ENCODE results near the gene LCP1. TPM values are rescaled to one million over a fixed set of nuclear protein-coding genes. Genes with fewer than 3 reads are reported as not detected.

Gene LCP1
- polyA plus RNA-seq, 2 donors: 3.1 to 7.6 TPM

GRCh38 chr13:46113596-46113995 is 68.4 kb downstream of the LCP1 start:
- Histone ChIP-seq H3K27ac (ENCODE audit: low read depth in 2 of 2, low read length in 1 of 2) (no peak overlapping the region), H3K27me3 (ENCODE audit: control insufficient read depth in 1 of 2, insufficient read depth in 2 of 2, low read length in 2 of 2) (peaks cover 0 to 3% of the 10 kb centered on the region in 2 donors), H3K4me1 (ENCODE audit: control insufficient read depth in 2 of 2, insufficient read depth in 2 of 2, low read length in 1 of 2) (peaks cover 0 to 2% of the 10 kb centered on the region in 2 donors), H3K9me3 (ENCODE audit: control insufficient read depth in 2 of 2, insufficient read depth in 1 of 2, low read depth in 1 of 2, low read length in 1 of 2) (no peaks in the 10 kb centered on the region), H3K36me3 (ENCODE audit: control insufficient read depth in 2 of 2, insufficient read depth in 2 of 2, low read length in 1 of 2) (no peaks in the 10 kb centered on the region), H3K4me3 (ENCODE audit: low read depth in 1 of 2, low read length in 2 of 2) (no peak overlapping the region)
- 79 to 84% methylated on average over 2 of the region's 2 CpGs for WGBS, 2 donors

GRCh38 chr13:46111151-46111550 is 70.8 kb downstream of the LCP1 start:
- Histone ChIP-seq H3K9me3 (ENCODE audit: control insufficient read depth in 2 of 2, insufficient read depth in 1 of 2, low read depth in 1 of 2, low read length in 1 of 2) (no peaks in the 10 kb centered on the region), H3K4me3 (ENCODE audit: low read depth in 1 of 2, low read length in 2 of 2) (no peak overlapping the region), H3K27me3 (ENCODE audit: control insufficient read depth in 1 of 2, insufficient read depth in 2 of 2, low read length in 2 of 2) (peaks cover 0 to 3% of the 10 kb centered on the region in 2 donors), H3K27ac (ENCODE audit: low read depth in 2 of 2, low read length in 1 of 2) (no peak overlapping the region), H3K4me1 (ENCODE audit: control insufficient read depth in 2 of 2, insufficient read depth in 2 of 2, low read length in 1 of 2) (peaks cover 0 to 2% of the 10 kb centered on the region in 2 donors), H3K36me3 (ENCODE audit: control insufficient read depth in 2 of 2, insufficient read depth in 2 of 2, low read length in 1 of 2) (no peaks in the 10 kb centered on the region)

- no peak overlapping the region for H3K27ac ChIP-seq (ENCODE audit: low read depth in 2 of 2, low read length in 1 of 2)
- WGBS, 2 donors: 63 to 67% methylated on average over 4 of the region's 4 CpGs
- H3K4me1 ChIP-seq (ENCODE audit: control insufficient read depth in 2 of 2, insufficient read depth in 2 of 2, low read length in 1 of 2): peaks cover 0 to 2% of the 10 kb centered on the region in 2 donors
- H3K9me3 ChIP-seq (ENCODE audit: control insufficient read depth in 2 of 2, insufficient read depth in 1 of 2, low read depth in 1 of 2, low read length in 1 of 2): no peaks in the 10 kb centered on the region
- peaks cover 0 to 3% of the 10 kb centered on the region in 2 donors for H3K27me3 ChIP-seq (ENCODE audit: control insufficient read depth in 1 of 2, insufficient read depth in 2 of 2, low read length in 2 of 2)
- no peaks in the 10 kb centered on the region for H3K36me3 ChIP-seq (ENCODE audit: control insufficient read depth in 2 of 2, insufficient read depth in 2 of 2, low read length in 1 of 2)
- H3K4me3 ChIP-seq (ENCODE audit: low read depth in 1 of 2, low read length in 2 of 2): no peak overlapping the region
Observed at GRCh38 chr13:46109451-46109850, 72.5 kb downstream of the LCP1 start.

- H3K4me3 ChIP-seq (ENCODE audit: low read depth in 1 of 2, low read length in 2 of 2): no peak overlapping the region
- no peaks in the 10 kb centered on the region for H3K27me3 ChIP-seq (ENCODE audit: control insufficient read depth in 1 of 2, insufficient read depth in 2 of 2, low read length in 2 of 2)
- peaks cover 0 to 2% of the 10 kb centered on the region in 2 donors for H3K4me1 ChIP-seq (ENCODE audit: control insufficient read depth in 2 of 2, insufficient read depth in 2 of 2, low read length in 1 of 2)
- no peaks in the 10 kb centered on the region for H3K36me3 ChIP-seq (ENCODE audit: control insufficient read depth in 2 of 2, insufficient read depth in 2 of 2, low read length in 1 of 2)
- no peak overlapping the region for H3K27ac ChIP-seq (ENCODE audit: low read depth in 2 of 2, low read length in 1 of 2)
- H3K9me3 ChIP-seq (ENCODE audit: control insufficient read depth in 2 of 2, insufficient read depth in 1 of 2, low read depth in 1 of 2, low read length in 1 of 2): no peaks in the 10 kb centered on the region
- WGBS, 2 donors: 46 to 57% methylated on average over 4 of the region's 4 CpGs
Observed at GRCh38 chr13:46106839-46107371, 75.1 kb downstream of the LCP1 start.

- Histone ChIP-seq H3K9me3 (ENCODE audit: control insufficient read depth in 2 of 2, insufficient read depth in 1 of 2, low read depth in 1 of 2, low read length in 1 of 2) (no peaks in the 10 kb centered on the region), H3K27me3 (ENCODE audit: control insufficient read depth in 1 of 2, insufficient read depth in 2 of 2, low read length in 2 of 2) (no peaks in the 10 kb centered on the region), H3K4me1 (ENCODE audit: control insufficient read depth in 2 of 2, insufficient read depth in 2 of 2, low read length in 1 of 2) (no peaks in the 10 kb centered on the region), H3K36me3 (ENCODE audit: control insufficient read depth in 2 of 2, insufficient read depth in 2 of 2, low read length in 1 of 2) (no peaks in the 10 kb centered on the region), H3K27ac (ENCODE audit: low read depth in 2 of 2, low read length in 1 of 2) (no peak within 1 kb of the TSS), H3K4me3 (ENCODE audit: low read depth in 1 of 2, low read length in 2 of 2) (no peak within 1 kb of the TSS)
- 87 to 89% methylated on average over 4 of the region's 4 CpGs for WGBS, 2 donors
Observed at GRCh38 chr13:46104868-46105267, 77.1 kb downstream of the LCP1 start, which contains the start of gene CPB2. TSS of gene CPB2 (minus strand) at chr13:46105033. CDS start at chr13:46105009, 24 bp downstream.

- H3K27me3 ChIP-seq (ENCODE audit: control insufficient read depth in 1 of 2, insufficient read depth in 2 of 2, low read length in 2 of 2): no peaks in the 10 kb centered on the region
- no peaks in the 10 kb centered on the region for H3K36me3 ChIP-seq (ENCODE audit: control insufficient read depth in 2 of 2, insufficient read depth in 2 of 2, low read length in 1 of 2)
- H3K27ac ChIP-seq (ENCODE audit: low read depth in 2 of 2, low read length in 1 of 2): no peak overlapping the region
- no peak overlapping the region for H3K4me3 ChIP-seq (ENCODE audit: low read depth in 1 of 2, low read length in 2 of 2)
- H3K4me1 ChIP-seq (ENCODE audit: control insufficient read depth in 2 of 2, insufficient read depth in 2 of 2, low read length in 1 of 2): no peaks in the 10 kb centered on the region
- WGBS, 2 donors: 88 to 90% methylated on average over 7 of the region's 7 CpGs
- H3K9me3 ChIP-seq (ENCODE audit: control insufficient read depth in 2 of 2, insufficient read depth in 1 of 2, low read depth in 1 of 2, low read length in 1 of 2): no peaks in the 10 kb centered on the region
Observed at GRCh38 chr13:46103037-46103436, 78.9 kb downstream of the LCP1 start.

GRCh38 chr13:46102255-46102605 is 79.7 kb downstream of the LCP1 start:
- H3K4me3 ChIP-seq (ENCODE audit: low read depth in 1 of 2, low read length in 2 of 2): no peak overlapping the region
- H3K9me3 ChIP-seq (ENCODE audit: control insufficient read depth in 2 of 2, insufficient read depth in 1 of 2, low read depth in 1 of 2, low read length in 1 of 2): no peaks in the 10 kb centered on the region
- H3K27ac ChIP-seq (ENCODE audit: low read depth in 2 of 2, low read length in 1 of 2): no peak overlapping the region
- H3K36me3 ChIP-seq (ENCODE audit: control insufficient read depth in 2 of 2, insufficient read depth in 2 of 2, low read length in 1 of 2): no peaks in the 10 kb centered on the region
- no peaks in the 10 kb centered on the region for H3K4me1 ChIP-seq (ENCODE audit: control insufficient read depth in 2 of 2, insufficient read depth in 2 of 2, low read length in 1 of 2)
- no peaks in the 10 kb centered on the region for H3K27me3 ChIP-seq (ENCODE audit: control insufficient read depth in 1 of 2, insufficient read depth in 2 of 2, low read length in 2 of 2)

GRCh38 chr13:46101484-46102254 is 80.3 kb downstream of the LCP1 start:
- H3K27me3 ChIP-seq (ENCODE audit: control insufficient read depth in 1 of 2, insufficient read depth in 2 of 2, low read length in 2 of 2): no peaks in the 10 kb centered on the region
- no peaks in the 10 kb centered on the region for H3K36me3 ChIP-seq (ENCODE audit: control insufficient read depth in 2 of 2, insufficient read depth in 2 of 2, low read length in 1 of 2)
- H3K27ac ChIP-seq (ENCODE audit: low read depth in 2 of 2, low read length in 1 of 2): no peak overlapping the region
- H3K4me1 ChIP-seq (ENCODE audit: control insufficient read depth in 2 of 2, insufficient read depth in 2 of 2, low read length in 1 of 2): no peaks in the 10 kb centered on the region
- no peaks in the 10 kb centered on the region for H3K9me3 ChIP-seq (ENCODE audit: control insufficient read depth in 2 of 2, insufficient read depth in 1 of 2, low read depth in 1 of 2, low read length in 1 of 2)
- no peak overlapping the region for H3K4me3 ChIP-seq (ENCODE audit: low read depth in 1 of 2, low read length in 2 of 2)
- 72% methylated on average over 8 of the region's 8 CpGs for WGBS, 2 donors

GRCh38 chr13:46101002-46101401 is 81.0 kb downstream of the LCP1 start:
- Histone ChIP-seq H3K4me3 (ENCODE audit: low read depth in 1 of 2, low read length in 2 of 2) (no peak overlapping the region), H3K27ac (ENCODE audit: low read depth in 2 of 2, low read length in 1 of 2) (no peak overlapping the region), H3K27me3 (ENCODE audit: control insufficient read depth in 1 of 2, insufficient read depth in 2 of 2, low read length in 2 of 2) (no peaks in the 10 kb centered on the region), H3K4me1 (ENCODE audit: control insufficient read depth in 2 of 2, insufficient read depth in 2 of 2, low read length in 1 of 2) (no peaks in the 10 kb centered on the region), H3K36me3 (ENCODE audit: control insufficient read depth in 2 of 2, insufficient read depth in 2 of 2, low read length in 1 of 2) (no peaks in the 10 kb centered on the region), H3K9me3 (ENCODE audit: control insufficient read depth in 2 of 2, insufficient read depth in 1 of 2, low read depth in 1 of 2, low read length in 1 of 2) (no peaks in the 10 kb centered on the region)
- 83 to 85% methylated on average over 4 of the region's 4 CpGs for WGBS, 2 donors
